Right lobe of liver (tissue), 6 donors: ENCODE measurements around the gene APOB. TPM values are rescaled to one million over a fixed set of nuclear protein-coding genes. Genes with fewer than 3 reads are reported as not detected.
A peak's percentile ranks its signal among the peaks of the same experiment; 100 is the strongest.

Experiments
- ATAC-seq, 4 donors: fragments of 200-7000 bp; cut with Tn5 transposase; one replicate each; pipeline ENCODE4 v1.9.1; 2020; ENCODE audit warnings: mild to moderate bottlenecking in 4 of 4, moderate library complexity in 4 of 4
- DNase-seq, 3 donors: peaks; one replicate each; pipeline ENCODE4 v3.0.0-alpha.2; 2020
- H3K27ac ChIP-seq, 3 donors: fragments of 200-600 bp; one replicate each; pipeline ENCODE4 v1.8.0; 2022
- H3K27me3 ChIP-seq, 2 donors: fragments of 200-600 bp; one replicate each; pipeline ENCODE4 v1.8.0; 2022
- H3K36me3 ChIP-seq, 4 donors: fragments of 200-600 bp; sonication (generic) in 1 of 4; one replicate each; pipeline versions ENCODE4 v1.5.1 to v1.8.0; 2017 to 2022; ENCODE audit warnings: control low read depth in 1 of 4
- H3K4me1 ChIP-seq, 4 donors: fragments of 200-600 bp; sonication (generic) in 1 of 4; one replicate each; pipeline versions ENCODE4 v1.5.1 to v1.8.0; 2017 to 2022; ENCODE audit warnings: control low read depth in 1 of 4
- H3K4me3 ChIP-seq, 3 donors: fragments of 200-600 bp; one replicate each; pipeline ENCODE4 v1.8.0; 2022
- H3K9me3 ChIP-seq, 4 donors: fragments of 200-600 bp; sonication (generic) in 1 of 4; one replicate each; pipeline versions ENCODE4 v1.5.1 to v1.8.0; 2017 to 2022; ENCODE audit warnings: control low read depth in 1 of 4
- POLR2A ChIP-seq: fragments of 450-650 bp; IDR thresholded peaks from one replicate; pipeline ENCODE4 v1.6.1; 2017; ENCODE audit warnings: antibody characterized with exemption, mild to moderate bottlenecking
- WGBS: methylation state at CpG from one replicate; pipeline ENCODE4 v1.1.6; 2018; ENCODE audit warnings: low coverage, low lambda C conversion rate; ENCODE audit not compliant: insufficient coverage; ENCODE audit errors: missing lambda C conversion rate; 5-methylcytosine and 5-hydroxymethylcytosine counted together
- intact Hi-C, 2 donors: fragments of 100-400 bp; cut with DNase I; formaldehyde crosslinking; loops; one replicate each; pipeline versions ENCODE4 v1.11.2 to v1.14.1; 2022
- total RNA-seq, 6 experiments: library from RNA; depleted of rRNA in 2 of 6; stranded (reverse); fragments of >200 nt in 2 of 6; fragmentation: NEBNext Ultra II Directional in 3 of 6; extraction: Animal tissue kit (Norgen Biotek cat#: 25700) in 3 of 6; gene quantifications; one replicate each; pipeline versions ENCODE4 v1.1.0 to v1.2.4, GENCODE V29; 2016 to 2023
- TF ChIP-seq, protein P1 (sequence below), 4 donors: fragments of 200-600 bp in 3 of 4; fragments of 450-650 bp in 1 of 4; IDR thresholded peaks; one replicate each; pipeline versions ENCODE4 v1.5.1 to v1.8.0; 2016 to 2022; ENCODE audit warnings: antibody characterized with exemption in 4 of 4, mild to moderate bottlenecking in 2 of 4
- donor health status: DM: no; HTN: yes; CAD: no.
- donor health status: DM: no; HTN: no; CAD: no.
- donor health status: DM: no; HTN: no; CAD: no.
- donor health status: DM: no; HTN: yes; CAD: no.
- donor health status: DM: no; HTN: yes; CAD: no.

Gene APOB
- total RNA-seq, 6 experiments from 2014 or later: 2,615 to 3,271 (median 2,774) TPM

DNA sequence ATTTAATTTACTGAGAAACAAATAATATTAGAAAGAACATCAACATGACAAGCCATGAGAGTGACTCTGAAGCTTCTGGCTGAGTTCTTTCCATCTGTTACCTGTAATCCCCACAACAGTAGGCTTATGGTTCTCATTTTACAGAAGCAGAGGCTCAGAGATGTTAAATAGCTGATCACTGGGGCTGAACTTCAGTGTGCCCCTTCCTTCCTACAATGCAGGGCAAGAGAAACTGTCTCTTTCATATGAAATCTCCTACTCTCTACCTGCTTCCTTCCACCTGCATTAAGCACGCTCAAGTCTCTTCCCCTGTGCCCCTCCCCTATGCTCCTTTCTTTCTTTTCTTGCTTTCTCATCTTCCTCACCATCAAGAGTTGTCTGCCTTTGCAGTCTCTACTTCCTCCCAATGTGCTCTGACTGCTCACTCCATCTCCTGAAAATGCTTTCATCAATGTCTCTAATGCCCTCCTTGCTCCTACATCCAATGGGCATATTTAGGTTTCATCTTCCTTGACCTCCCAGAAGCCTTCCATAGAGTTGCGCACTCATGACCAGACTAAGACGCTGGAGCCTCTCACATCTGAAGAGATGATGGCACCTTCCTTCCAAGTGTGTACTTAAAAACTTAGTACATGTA, 23.7 kb downstream of the APOB start:
- DNase-seq: no peak
- peak; percentile 47 for TF ChIP-seq POLR2A
- TF ChIP-seq, protein P1, sequence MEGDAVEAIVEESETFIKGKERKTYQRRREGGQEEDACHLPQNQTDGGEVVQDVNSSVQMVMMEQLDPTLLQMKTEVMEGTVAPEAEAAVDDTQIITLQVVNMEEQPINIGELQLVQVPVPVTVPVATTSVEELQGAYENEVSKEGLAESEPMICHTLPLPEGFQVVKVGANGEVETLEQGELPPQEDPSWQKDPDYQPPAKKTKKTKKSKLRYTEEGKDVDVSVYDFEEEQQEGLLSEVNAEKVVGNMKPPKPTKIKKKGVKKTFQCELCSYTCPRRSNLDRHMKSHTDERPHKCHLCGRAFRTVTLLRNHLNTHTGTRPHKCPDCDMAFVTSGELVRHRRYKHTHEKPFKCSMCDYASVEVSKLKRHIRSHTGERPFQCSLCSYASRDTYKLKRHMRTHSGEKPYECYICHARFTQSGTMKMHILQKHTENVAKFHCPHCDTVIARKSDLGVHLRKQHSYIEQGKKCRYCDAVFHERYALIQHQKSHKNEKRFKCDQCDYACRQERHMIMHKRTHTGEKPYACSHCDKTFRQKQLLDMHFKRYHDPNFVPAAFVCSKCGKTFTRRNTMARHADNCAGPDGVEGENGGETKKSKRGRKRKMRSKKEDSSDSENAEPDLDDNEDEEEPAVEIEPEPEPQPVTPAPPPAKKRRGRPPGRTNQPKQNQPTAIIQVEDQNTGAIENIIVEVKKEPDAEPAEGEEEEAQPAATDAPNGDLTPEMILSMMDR (IDR thresholded peaks at IDR 0.05): no peak
- no peak overlapping the region for H3K4me3 ChIP-seq
- H3K9me3 ChIP-seq: no peaks in the 10 kb centered on the region
- H3K4me1 ChIP-seq: no peaks in the 10 kb centered on the region
- H3K27ac ChIP-seq: no peak overlapping the region
- ATAC-seq: peak in 3 of 4 donors; percentile 8 to 21 (median 14)
- no peaks in the 10 kb centered on the region for H3K27me3 ChIP-seq
- 79% methylated on average over 3 of the region's 3 CpGs for WGBS
- intact Hi-C loops: no loop called here
- peaks cover 0 to 100% (median 58%) of the 10 kb centered on the region in 4 donors for H3K36me3 ChIP-seq

DNA sequence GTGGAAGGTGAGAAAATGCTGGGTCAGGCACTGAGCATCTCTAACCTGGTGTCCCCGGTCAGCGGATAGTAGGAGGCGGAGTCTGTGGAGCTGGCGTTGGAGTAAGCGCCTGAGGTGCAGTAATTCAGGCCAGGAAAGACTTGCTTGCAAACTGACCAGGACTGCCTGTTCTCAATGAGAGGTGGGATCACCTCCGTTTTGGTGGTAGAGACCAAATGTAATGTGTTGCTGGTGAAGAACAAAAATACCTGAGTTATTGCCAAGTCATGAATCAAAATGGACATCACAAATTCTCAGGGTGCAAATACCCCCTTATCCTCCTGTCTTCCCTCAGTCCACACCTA, 24.2 kb downstream of the APOB start:
- Histone ChIP-seq H3K4me3 (no peak overlapping the region), H3K27ac (no peak overlapping the region), H3K36me3 (peaks cover 0 to 100% (median 60%) of the 10 kb centered on the region in 4 donors), H3K4me1 (no peaks in the 10 kb centered on the region), H3K27me3 (no peaks in the 10 kb centered on the region), H3K9me3 (no peaks in the 10 kb centered on the region)
- DNase-seq (no peak), ATAC-seq (peak; percentile 8 to 36 (median 12))
- intact Hi-C loops: no loop called here
- TF ChIP-seq, protein P1 (IDR thresholded peaks at IDR 0.05): no peak
- TF ChIP-seq POLR2A: no peak
- 84% methylated on average over 6 of the region's 6 CpGs for WGBS

DNA sequence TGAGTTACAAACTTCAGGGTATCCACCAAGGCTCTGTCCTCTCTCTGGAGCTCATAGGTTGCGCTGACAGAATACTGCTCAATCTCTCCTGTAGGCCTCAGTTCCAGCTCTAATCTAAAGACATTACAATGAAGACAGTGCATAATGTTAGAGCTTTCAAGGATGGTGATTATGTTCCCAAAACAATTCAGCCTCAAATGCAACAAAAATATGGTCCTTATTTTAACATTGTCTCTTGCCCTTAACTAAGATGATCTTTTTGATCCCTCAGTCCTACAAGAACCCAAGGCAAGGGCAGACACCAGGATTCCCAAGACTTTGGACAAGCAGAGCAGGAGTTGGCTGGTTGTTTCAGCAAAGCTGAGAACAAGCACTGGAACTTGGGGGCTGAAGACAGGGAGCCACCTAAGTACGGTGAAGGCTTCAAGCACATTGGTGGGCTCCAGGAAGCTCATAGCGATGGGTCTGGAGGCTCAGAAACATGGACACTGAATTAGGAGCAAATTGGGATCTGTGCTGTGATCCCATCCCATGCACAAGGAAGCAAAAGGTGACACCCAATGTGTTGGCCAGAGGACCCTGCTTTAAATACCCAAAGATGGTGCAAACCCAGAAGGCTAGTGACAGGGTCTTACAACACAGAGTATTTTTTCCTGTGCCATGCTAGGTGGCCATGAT, 24.7 kb downstream of the APOB start:
- Histone ChIP-seq H3K36me3 (peaks cover 0 to 100% (median 58%) of the 10 kb centered on the region in 4 donors), H3K4me1 (peaks cover 0 to 5% (median 0%) of the 10 kb centered on the region in 4 donors), H3K27me3 (no peaks in the 10 kb centered on the region), H3K27ac (no peak overlapping the region), H3K9me3 (no peaks in the 10 kb centered on the region), H3K4me3 (no peak overlapping the region)
- WGBS: 100% methylated on average over 3 of the region's 3 CpGs
- intact Hi-C loops: no loop called here
- no peak for ATAC-seq
- TF ChIP-seq, protein P1 (IDR thresholded peaks at IDR 0.05): no peak
- TF ChIP-seq POLR2A: no peak
- no peak for DNase-seq

DNA sequence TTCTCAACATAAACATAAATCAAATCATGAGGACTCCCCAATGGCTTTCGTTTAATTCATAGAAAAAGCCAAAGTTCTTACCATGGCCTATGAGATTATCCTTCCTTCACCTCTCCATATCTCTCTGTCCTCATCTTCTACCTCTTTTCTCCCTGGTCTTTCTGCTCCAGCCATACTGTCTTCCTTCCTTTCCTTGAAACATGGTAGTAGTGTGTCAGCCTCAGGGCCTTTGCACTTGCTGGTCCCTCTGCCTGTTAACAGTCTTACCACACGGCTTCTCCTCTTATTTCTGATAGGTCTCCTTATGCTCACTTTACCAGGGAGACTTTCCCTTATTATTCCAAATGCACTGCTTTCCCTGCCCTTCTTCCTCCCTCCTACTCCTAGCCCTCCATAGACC, 25.6 kb downstream of the APOB start:
- no peaks in the 10 kb centered on the region for H3K9me3 ChIP-seq
- H3K27ac ChIP-seq: no peak overlapping the region
- no peak for TF ChIP-seq POLR2A
- TF ChIP-seq, protein P1 (IDR thresholded peaks at IDR 0.05): no peak
- peaks cover 0 to 100% (median 59%) of the 10 kb centered on the region in 4 donors for H3K36me3 ChIP-seq
- 84% methylated on average over 2 of the region's 2 CpGs for WGBS
- intact Hi-C loops: no loop called here
- DNase-seq (no peak), ATAC-seq (no peak)
- H3K27me3 ChIP-seq: no peaks in the 10 kb centered on the region
- H3K4me3 ChIP-seq: no peak overlapping the region
- H3K4me1 ChIP-seq: peaks cover 0 to 10% (median 0%) of the 10 kb centered on the region in 4 donors
